Common myeloid progenitor, CD34-positive (primary cell): ENCODE measurements around the gene CHN1.
A peak's percentile ranks its signal among the peaks of the same experiment; 100 is the strongest.

ENCODE experiments used
- CTCF ChIA-PET: fragments of 350-600 bp; sonication (Branson Sonifier 250); formaldehyde crosslinking; loops from one replicate; lab custom pipeline; 2021; ENCODE audit warnings: antibody characterized with exemption; lab: Charles Lee
- POLR2A ChIA-PET: fragments of 350-600 bp; sonication (Branson Sonifier 250); formaldehyde crosslinking; loops from one replicate; lab custom pipeline; 2021; ENCODE audit warnings: antibody characterized with exemption; lab: Charles Lee
- DNase-seq, 3 donors: peaks; one replicate each; pipeline versions ENCODE4 v3.0.0 to v3.0.0-alpha.2; 2013
- H3K27ac ChIP-seq, 2 experiments: 1 replicate in 1 of 2; 2 replicates in 1 of 2; pipeline ENCODE4 v1.7.0; 2013; ENCODE audit warnings: inconsistent platforms in 2 of 2, low read length in 2 of 2, mild to moderate bottlenecking in 2 of 2, low read depth in 1 of 2, moderate library complexity in 1 of 2; ENCODE audit not compliant: severe bottlenecking in 2 of 2, insufficient read depth in 1 of 2, poor library complexity in 1 of 2
- H3K27me3 ChIP-seq, 5 experiments: replicated peaks in 2 of 5; 1 replicate in 3 of 5; 2 replicates in 2 of 5; pipeline versions ENCODE4 v1.6.1 to v1.7.0; 2013; ENCODE audit warnings: low read length in 4 of 5, mild to moderate bottlenecking in 2 of 5, moderate library complexity in 2 of 5, inconsistent platforms in 1 of 5; ENCODE audit not compliant: insufficient read depth in 5 of 5, control insufficient read depth in 4 of 5
- H3K36me3 ChIP-seq, 4 experiments: 1 replicate in 2 of 4; 2 replicates in 2 of 4; pipeline versions ENCODE4 v1.6.1 to v1.7.0; 2013; ENCODE audit warnings: low read length in 3 of 4, control low read depth in 1 of 4, mild to moderate bottlenecking in 1 of 4; ENCODE audit not compliant: control insufficient read depth in 4 of 4, insufficient read depth in 4 of 4
- H3K4me1 ChIP-seq, 4 experiments: 1 replicate in 3 of 4; 2 replicates in 1 of 4; pipeline versions ENCODE4 v1.6.1 to v1.7.1; 2013; ENCODE audit warnings: low read length in 3 of 4, mild to moderate bottlenecking in 3 of 4, control low read depth in 1 of 4, inconsistent platforms in 1 of 4, moderate library complexity in 1 of 4; ENCODE audit not compliant: control insufficient read depth in 4 of 4, insufficient read depth in 4 of 4; ENCODE audit errors: control extremely low read depth in 1 of 4
- H3K4me3 ChIP-seq, 7 experiments: 1 replicate in 4 of 7; 2 replicates in 3 of 7; pipeline versions ENCODE4 v1.5.1 to v1.7.0; 2013; ENCODE audit warnings: mild to moderate bottlenecking in 7 of 7, low read length in 6 of 7, moderate library complexity in 6 of 7, inconsistent platforms in 2 of 7, low read depth in 2 of 7, control low read depth in 1 of 7; ENCODE audit not compliant: insufficient read depth in 4 of 7, control insufficient read depth in 1 of 7; ENCODE audit errors: extremely low read depth in 1 of 7
- H3K9me3 ChIP-seq, 5 experiments: 1 replicate in 4 of 5; 2 replicates in 1 of 5; pipeline versions ENCODE4 v1.6.1 to v1.7.1; 2013; ENCODE audit warnings: low read length in 4 of 5, mild to moderate bottlenecking in 2 of 5, inconsistent platforms in 1 of 5, low read depth in 1 of 5, moderate library complexity in 1 of 5; ENCODE audit not compliant: control insufficient read depth in 4 of 5, insufficient read depth in 2 of 5; ENCODE audit errors: control extremely low read depth in 1 of 5
- WGBS: methylation state at CpG from one replicate; pipeline ENCODE4 v1.1.5; 2013; ENCODE audit not compliant: insufficient coverage; 5-methylcytosine and 5-hydroxymethylcytosine counted together

Gene CHN1

DNA sequence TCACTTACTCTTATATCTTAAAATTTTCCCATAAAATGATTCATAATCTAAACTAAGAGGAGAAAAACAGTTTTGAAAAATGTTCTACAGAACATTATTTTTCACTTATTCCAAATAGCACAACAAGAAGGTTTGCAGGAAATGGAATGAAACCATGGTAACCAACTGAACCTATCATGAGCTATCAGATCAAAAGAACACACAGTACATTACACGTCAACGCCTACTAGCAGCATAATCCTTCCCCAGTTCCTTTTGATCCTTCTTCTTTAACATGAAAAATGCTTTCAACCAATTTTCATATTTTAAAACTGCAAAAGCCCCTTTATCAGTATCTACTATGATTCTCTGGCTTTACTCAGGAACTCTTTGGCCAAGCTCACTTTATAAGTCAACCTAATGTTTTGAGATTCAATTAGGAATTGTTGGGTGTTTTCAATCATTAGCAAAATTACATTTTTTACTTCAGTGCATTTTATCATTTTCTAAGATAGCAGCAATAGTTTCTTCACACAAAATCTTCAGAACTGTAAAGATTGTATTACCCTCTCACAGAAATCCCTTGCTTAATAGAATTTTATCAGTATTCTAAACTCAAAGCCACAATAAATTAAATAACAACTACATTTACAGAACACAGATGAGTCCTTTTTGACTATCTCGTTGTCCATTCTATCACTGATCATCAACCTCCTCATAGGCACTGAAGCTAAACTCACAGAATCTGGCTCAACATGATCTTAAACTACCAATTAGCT lies 102.5 kb downstream of the CHN1 start:
- 67% methylated on average over 3 of the region's 3 CpGs for WGBS
- Histone ChIP-seq H3K27me3 (no peaks in the 10 kb centered on the region), H3K4me1 (peaks cover 0 to 3% (median 0%) of the 10 kb centered on the region in 4 experiments), H3K27ac (no peak overlapping the region), H3K4me3 (no peak overlapping the region), H3K36me3 (no peaks in the 10 kb centered on the region), H3K9me3 (no peaks in the 10 kb centered on the region)
- POLR2A ChIA-PET = no interaction called here
- CTCF ChIA-PET = interaction anchor here (0.6 kb wide), 1 partner anchor 21 kb away, joined by 3 read pairs; no protein-coding TSS in a partner anchor
- DNase-seq = peak; percentile 2 to 49 (median 19)

DNA sequence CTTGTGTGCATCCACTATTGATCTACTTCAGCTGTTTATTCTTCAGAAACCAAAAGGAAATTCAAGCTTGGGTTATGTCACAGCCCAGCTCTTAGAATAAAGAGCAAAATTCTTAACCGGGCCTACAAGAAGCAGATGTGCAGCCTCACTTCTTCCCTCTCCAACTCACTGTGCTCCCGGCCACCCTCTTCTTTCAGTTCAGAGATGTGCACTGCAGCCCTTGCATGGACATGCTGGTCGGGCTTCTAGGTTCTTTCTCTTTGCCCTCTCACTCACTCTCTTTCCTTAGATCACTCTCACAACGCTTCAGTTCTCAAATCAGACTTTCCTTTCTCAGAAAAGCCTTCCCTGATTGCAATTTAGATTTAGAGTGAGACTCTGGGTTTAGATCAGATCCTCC lies 104.1 kb downstream of the CHN1 start:
- Histone ChIP-seq H3K27me3 (no peaks in the 10 kb centered on the region), H3K4me1 (peaks cover 0 to 3% (median 0%) of the 10 kb centered on the region in 4 experiments), H3K9me3 (no peaks in the 10 kb centered on the region), H3K4me3 (no peak overlapping the region), H3K27ac (no peak overlapping the region), H3K36me3 (no peaks in the 10 kb centered on the region)
- ChIA-PET CTCF (interaction anchor here (1.3 kb wide), 1 partner anchor 130 kb away, joined by 3 read pairs; no protein-coding TSS in a partner anchor), POLR2A (no interaction called here)
- WGBS = 95% methylated on average over 3 of the region's 4 CpGs
- no peak for DNase-seq

DNA sequence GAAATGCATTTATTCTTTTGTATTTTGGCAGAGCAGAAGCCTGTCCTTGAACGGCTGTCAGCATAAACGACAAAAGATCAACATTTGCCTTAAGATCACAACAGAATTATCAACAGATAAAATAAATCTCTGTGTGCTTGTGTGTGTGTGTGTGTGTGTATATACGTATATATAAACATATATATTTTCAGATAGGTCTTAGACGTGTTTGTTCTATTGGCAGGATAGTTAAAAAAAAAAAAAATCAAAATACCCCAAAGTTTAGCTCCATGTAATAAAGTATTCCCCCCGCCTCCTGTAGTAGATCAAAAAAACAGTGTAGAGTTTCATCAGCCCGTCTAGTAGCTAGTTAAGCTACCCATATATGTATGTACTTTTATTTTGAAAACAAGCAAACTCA lies 107.9 kb downstream of the CHN1 start:
- WGBS = no CpG with 5 or more reads among the region's 6 CpGs
- Histone ChIP-seq H3K4me3 (no peak overlapping the region), H3K36me3 (no peaks in the 10 kb centered on the region), H3K27ac (no peak overlapping the region), H3K9me3 (no peaks in the 10 kb centered on the region), H3K4me1 (no peaks in the 10 kb centered on the region), H3K27me3 (no peaks in the 10 kb centered on the region)
- ChIA-PET POLR2A (no interaction called here), CTCF (interaction anchor here (0.6 kb wide), 1 partner anchor 12 kb away, joined by 3 read pairs; no protein-coding TSS in a partner anchor)
- DNase-seq = no peak

DNA sequence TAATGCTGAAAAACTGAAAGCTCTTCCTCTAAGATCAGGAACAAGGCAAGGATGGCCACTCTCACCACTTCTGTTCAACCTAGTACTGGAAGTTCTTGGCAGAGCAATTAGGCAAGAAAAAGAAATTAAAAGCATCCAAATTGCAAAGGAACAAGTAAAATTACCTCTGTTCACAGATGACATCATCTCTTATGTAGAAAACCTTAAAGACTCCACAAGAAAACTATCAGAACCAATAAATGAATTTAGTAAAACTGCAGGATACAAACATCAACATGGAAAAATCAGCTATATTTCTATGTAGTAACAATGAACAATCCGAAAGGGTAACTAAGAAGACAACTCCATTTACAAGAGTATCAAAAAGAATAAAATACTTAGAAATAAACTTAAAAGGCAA lies 112.2 kb downstream of the CHN1 start:
- Histone ChIP-seq H3K27me3 (peaks cover 0 to 3% (median 0%) of the 10 kb centered on the region in 5 experiments), H3K9me3 (peaks cover 0 to 4% (median 0%) of the 10 kb centered on the region in 5 experiments), H3K4me3 (no peak overlapping the region), H3K36me3 (no peaks in the 10 kb centered on the region), H3K27ac (no peak overlapping the region), H3K4me1 (no peaks in the 10 kb centered on the region)
- no CpG with 5 or more reads among the region's 1 CpG for WGBS
- DNase-seq = no peak
- POLR2A ChIA-PET = no interaction called here
- CTCF ChIA-PET = no interaction called here

DNA sequence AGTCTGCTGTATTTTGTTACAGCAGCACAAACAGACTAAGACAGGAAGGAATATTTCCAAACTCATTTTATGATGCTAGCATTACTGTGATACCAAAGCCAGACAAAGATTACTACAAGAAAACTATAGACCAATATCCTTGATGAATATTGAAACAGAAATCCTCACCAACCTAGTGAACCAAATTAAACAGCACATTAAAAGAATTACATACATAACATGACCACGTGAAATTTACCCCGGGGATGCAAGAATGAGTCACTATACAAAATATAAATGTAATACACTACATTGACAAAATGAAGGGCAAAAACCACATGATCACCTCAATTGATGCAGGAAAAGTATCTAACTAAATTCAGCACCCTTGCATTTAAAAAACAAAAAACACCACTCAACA lies 112.6 kb downstream of the CHN1 start:
- no CpG with 5 or more reads among the region's 2 CpGs for WGBS
- Histone ChIP-seq H3K36me3 (no peaks in the 10 kb centered on the region), H3K4me1 (no peaks in the 10 kb centered on the region), H3K27ac (no peak overlapping the region), H3K27me3 (peaks cover 0 to 3% (median 0%) of the 10 kb centered on the region in 5 experiments), H3K9me3 (peaks cover 0 to 4% (median 0%) of the 10 kb centered on the region in 5 experiments), H3K4me3 (no peak overlapping the region)
- ChIA-PET POLR2A (no interaction called here), CTCF (no interaction called here)
- no peak for DNase-seq

DNA sequence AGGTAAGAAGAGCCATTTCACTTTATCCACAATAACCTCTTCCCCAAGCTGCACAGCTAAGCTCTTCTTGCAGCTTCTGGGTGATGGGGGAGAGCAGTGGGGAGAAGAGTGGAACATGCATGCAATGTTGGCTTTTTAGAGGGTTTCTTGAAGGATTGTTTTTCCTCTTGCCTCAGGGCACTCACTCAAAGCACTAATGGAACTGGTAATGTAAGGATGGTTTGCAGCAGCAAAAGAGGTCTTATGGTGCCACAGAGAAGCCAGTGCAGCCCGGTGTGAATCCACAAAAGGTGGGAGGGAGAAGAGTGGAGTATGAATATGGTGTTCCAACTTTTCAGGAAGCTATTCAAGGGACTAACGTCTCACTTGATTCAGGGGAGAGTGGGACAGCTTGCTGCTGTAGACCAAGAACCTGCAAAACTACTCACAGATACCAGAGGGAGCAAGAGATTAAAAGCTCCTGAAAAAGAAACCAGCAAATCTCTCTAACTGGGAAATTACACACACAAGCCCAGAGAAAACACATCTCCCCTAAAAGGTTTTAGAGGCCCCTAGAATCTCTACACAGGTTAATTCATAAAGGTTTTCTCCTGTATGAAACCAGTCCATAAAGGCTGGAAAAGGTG lies 116.4 kb downstream of the CHN1 start:
- DNase-seq = no peak
- peaks cover 0 to 4% (median 0%) of the 10 kb centered on the region in 5 experiments for H3K9me3 ChIP-seq
- no peak overlapping the region for H3K27ac ChIP-seq
- ChIA-PET POLR2A (no interaction called here), CTCF (no interaction called here)
- H3K4me3 ChIP-seq = no peak overlapping the region
- H3K27me3 ChIP-seq = peaks cover 0 to 3% (median 0%) of the 10 kb centered on the region in 5 experiments
- 100% methylated on average over 2 of the region's 2 CpGs for WGBS
- no peaks in the 10 kb centered on the region for H3K36me3 ChIP-seq
- no peaks in the 10 kb centered on the region for H3K4me1 ChIP-seq

DNA sequence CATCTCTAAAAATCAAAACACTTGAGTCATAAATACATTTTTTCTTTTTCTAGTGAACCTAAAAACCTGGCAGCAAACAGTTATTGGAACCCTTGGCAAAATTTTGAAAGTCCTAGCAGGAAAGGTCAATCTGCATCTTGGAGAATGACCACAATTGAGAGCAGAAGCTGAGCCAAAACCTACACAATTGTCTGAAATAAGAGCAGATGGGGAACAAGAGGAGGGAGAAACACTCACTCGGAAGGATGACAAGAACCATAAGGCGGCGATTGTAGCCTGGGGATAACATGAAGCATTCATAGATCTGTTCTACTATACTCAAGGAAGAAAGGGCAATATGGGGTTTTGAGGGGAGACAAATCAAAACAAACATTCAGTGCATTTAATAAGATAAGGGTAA lies 117.0 kb downstream of the CHN1 start:
- Histone ChIP-seq H3K4me1 (no peaks in the 10 kb centered on the region), H3K4me3 (no peak overlapping the region), H3K27me3 (peaks cover 0 to 3% (median 0%) of the 10 kb centered on the region in 5 experiments), H3K36me3 (no peaks in the 10 kb centered on the region), H3K27ac (no peak overlapping the region), H3K9me3 (peaks cover 0 to 4% (median 0%) of the 10 kb centered on the region in 5 experiments)
- WGBS = 80% methylated on average over 1 of the region's 3 CpGs
- ChIA-PET CTCF (no interaction called here), POLR2A (no interaction called here)
- DNase-seq = no peak
